Activated CD4-positive, CD25-positive, alpha-beta regulatory T cell (primary cell): ENCODE results near the gene CADM4.
A peak's percentile ranks its signal among the peaks of the same experiment; 100 is the strongest.

Experiments used
- DNase-seq, 4 experiments: peaks; one replicate each; lab custom pipeline; 2025; lab: John Stamatoyannopoulos, UW

CADM4 gene

DNA sequence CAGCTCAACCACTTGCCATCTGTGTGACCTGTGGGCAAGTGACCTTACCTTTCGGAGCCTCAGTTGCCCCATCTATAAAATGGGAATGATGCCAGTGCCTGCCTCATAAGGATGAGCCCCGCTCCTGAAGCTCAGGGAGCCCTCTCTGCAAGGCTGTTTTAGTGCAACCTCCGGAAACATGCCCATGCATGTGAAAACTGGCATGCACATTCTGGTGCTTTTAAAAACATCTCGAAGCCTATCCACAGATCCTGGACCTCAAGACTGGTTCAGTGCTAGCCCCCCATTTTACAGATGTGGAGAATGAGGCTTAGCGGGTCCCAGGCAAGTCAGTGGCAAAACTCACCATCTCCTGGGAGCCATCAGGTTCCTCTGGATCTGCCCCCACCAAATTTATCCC is 5.6 kb downstream of the CADM4 start:
- DNase-seq = no peak

DNA sequence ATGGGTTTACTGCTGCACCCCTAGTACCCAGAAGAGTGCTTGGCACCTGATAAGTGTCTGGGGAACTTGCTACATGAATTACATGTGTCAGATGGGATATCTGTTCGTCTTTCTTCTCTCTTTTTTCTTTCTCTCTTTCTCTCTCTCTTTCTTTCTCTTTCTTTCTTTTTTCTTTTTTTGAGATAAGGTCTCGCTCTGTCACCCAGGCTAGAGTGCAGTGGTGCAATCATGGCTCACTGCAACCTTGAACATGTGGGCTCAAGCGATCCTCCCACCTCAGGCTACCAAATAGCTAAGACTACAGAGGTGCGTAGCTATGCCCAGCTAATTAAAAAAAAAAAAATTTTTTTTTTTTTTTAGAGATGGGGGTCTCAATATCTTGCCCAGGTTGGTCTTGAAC is 6.1 kb downstream of the CADM4 start:
- DNase-seq = no peak

DNA sequence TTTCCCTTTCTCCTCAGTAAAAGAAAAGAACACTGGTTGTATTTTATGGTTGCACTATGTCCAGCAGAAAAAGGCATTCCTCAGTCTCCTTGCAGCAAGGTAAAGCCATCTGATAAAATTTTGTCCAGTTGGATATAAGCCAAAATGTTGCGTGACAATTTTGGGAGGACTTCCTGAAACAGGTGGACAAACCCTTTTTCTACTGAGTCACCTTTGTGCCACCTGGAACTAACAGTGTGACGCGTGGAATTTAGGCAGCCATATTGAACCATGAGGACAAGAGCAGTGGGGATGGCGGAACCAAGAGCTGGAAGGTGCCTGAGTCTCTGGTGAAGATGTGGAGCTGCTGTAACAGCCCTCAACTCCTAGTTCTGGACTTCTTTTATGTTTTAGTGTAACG is 8.2 kb downstream of the CADM4 start:
- DNase-seq = no peak

DNA sequence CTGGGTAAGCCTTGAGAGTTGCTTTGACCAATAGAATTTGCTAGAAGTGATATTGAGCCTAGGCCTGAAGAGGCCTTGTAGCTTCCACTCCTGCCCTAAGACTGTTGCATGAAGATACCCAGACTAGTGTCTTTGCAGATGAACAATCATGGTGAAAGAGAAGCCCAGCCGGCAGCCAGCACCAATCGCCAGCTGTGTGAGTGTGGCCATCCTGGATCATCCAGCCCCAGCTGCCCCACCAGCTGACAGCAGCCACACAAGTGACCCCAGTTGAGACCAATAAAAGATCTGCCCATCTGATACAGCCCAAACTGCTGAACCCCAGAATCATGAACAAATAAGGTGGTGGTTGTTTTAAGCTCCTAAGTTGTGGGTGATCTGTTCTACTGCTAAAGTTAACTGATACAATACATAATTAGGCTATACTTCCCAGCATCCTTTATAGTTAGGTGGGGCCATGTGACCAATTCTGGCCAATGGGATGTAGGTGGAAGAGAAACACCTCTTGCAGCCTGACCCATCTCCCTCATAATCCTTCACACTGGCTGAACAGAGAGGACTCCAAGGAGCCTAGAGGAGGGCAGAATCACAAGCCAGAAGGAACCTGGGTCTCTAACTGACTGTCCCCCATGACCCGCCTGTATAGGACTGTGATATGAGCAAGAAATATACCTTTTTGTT is 10.9 kb downstream of the CADM4 start:
- DNase-seq = no peak

DNA sequence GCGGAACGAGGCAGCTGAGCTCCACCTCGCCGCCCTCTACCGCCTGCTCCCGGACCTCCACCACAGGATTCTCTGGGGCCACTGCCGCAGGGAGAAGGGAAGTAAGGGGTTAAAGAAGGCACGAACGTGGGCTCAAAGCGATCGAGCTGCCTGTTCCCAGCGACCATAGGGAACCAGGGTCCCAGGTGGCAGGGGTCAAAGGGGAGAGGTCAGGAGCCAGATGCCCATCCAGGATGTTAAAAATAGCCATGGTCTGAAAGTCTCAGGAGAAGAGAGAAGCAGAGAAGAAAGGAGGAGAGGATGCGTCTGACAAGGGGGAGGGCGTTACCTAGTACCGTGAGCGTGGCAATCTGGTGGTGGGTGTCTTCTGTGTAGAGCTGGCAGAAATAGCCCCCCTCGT is 12.8 kb downstream of the CADM4 start:
- no peak for DNase-seq

DNA sequence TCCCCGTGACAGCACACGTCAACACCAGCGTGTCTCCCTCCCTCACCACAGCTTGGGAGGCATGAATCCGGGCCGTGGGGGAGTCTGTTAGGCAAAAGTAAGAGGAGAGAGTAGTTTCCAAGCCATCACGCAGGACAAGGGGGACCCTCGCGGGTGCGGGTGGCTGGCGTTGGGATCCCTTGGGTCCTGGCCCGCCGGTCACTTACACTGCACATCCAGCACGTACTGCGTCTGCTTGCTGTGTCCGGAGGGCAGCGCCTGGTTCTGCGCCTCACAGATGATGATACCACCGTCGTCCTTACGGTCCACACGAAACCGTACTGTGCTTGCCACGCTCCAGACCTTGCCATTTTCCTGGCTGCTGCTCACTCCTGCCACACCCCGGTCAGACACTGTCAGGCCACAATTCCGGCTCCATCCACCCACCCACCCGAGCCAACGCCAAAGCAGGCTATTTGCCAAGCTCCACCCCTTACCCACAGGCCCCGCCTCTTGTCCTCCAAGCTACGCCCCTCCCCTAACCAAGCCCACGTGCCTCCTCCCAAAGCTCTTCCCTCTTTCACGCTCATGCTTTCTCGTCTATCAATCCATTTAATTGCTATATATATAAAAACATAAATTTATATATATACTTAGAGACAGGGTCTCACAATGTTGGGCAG is 13.6 kb downstream of the CADM4 start:
- DNase-seq = no peak

DNA sequence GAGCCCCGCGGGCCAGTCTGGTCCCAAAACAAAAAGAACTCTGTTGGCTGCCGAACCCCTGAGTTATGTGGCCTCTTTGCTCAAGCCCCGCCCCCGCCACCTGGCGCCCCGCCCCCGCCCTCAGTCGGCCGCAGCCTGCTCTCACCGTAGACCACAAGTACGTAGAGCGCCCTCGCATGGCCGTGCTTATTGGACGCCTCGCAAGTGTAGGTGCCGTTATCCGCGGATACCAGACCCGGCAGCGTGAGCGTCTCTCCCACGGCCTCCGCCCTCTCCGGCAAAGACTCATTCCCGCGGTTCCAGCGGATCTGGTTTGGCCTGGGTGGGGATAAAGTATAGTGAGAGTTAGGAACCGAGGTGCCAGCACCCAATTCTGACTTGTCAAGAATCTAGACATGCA is 14.7 kb downstream of the CADM4 start:
- DNase-seq = peak; percentile 70 to 78 (median 71)

DNA sequence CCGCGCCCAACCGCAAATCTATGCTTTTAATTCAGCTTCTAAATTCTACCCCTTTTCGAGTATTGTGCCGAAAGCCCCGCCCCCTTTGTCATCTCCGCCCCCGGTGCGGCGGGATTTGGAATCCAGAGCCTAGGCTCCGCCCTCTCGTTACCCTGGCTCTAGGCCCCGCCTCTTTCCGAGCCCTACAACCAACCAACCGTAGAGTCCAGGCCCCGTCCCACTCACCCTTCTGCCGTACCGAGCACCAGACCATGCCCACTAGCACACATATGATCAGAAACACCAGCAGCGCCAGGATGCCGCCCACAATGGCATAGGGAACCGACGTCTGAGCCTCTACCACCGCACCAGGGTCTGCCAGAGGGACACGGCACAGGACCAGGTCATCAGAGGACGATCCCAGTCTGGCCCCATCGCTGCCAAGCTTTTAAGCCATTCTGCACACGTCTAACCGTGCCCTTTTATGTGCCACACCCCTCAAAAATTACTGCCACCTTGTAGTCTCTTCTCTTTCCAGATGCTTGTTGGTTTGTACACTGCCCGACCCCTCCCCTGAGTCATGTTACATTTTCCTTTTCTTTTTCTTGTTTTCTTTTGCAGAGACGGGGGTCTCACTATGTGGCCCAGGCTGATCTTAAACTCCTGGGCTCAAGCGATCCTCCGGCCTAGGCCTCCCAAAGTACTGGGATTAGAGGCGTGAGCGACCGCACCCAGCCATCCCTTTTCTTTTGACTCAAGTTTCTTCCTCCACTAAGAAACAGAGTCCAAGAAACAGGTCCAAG is 15.6 kb downstream of the CADM4 start:
- no peak for DNase-seq

DNA sequence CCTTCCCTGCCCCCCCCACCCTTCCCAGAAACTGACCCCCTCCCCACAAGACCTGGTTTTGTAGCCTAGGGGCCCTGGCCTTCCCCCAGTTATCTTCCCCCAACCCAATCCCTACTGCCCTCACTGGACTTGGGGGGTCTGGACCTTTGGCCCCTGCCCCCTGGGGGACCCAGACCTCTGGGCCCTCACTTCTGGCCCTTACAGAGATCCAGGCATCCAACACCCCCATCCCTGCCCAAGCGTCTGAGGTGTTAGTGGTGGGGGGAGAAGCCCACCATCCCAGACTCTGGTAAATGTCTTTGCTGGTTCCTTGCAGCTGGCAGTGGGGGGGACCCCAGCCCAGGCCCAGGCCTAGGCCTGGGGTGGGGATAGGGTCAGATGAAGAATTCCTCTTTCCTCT is 16.7 kb downstream of the CADM4 start:
- DNase-seq = no peak

DNA sequence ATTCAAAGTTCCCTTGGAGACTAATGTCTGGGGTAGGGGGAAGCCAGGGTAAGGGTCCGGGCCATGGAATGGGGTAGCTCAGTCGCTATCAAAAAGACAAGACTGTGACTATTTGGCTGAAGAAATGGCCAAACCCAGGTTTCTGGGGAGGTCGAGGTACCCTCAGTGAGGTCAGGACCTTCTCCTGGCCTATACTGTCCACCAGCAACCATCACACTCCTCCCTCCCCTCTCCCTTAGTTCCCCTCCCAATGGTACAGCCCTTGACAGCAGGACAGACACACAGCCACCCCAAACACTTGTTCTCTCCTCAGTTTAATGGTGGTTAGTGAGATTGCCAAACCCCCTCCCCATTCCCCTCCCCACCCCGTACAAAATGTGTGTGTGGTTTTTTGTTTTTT is 17.6 kb downstream of the CADM4 start:
- no peak for DNase-seq

DNA sequence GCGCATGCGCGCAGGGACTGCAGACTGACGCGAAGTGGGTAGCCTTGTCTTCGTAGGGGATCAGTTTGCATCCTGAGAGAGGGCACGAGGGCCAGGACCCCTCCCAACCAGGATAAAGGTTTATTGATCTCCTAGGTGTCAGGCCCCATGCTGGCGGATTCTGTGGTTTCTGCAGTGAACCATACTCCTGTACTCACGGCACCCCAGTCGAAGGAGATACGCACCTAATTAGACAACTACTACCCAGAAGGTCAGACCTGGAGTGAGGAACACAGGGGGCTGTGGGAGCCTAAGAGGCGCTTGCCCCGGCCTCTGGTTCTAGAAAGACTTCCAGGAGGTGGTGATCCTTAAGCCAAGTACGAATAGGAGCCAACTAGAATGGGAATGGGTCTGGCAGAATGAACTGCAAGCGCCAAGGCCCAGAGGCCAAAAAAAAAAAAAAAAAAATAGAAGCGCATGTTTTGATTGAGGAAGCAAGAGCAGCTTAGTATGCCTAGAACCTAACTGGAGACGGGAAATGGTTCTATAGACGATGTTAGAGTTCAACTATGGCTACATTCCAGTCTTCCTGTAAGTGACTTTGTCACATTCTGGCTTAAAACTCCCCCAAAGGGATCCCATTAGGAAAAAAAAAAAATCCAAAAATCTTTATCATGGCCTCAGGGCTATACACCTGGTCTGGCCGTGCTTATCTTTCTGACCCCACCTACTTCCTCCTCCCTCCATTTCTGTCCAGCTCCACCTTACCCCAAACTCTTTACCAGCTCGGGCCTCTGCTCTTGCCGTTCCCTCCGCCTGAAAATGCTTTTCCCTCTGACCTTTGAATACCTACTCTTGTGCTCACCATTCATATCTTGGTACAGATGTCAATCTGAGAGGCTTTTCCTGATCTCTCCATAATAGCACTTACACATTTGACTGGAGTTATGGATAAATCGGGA is 19.3 kb downstream of the CADM4 start:
- DNase-seq = no peak

DNA sequence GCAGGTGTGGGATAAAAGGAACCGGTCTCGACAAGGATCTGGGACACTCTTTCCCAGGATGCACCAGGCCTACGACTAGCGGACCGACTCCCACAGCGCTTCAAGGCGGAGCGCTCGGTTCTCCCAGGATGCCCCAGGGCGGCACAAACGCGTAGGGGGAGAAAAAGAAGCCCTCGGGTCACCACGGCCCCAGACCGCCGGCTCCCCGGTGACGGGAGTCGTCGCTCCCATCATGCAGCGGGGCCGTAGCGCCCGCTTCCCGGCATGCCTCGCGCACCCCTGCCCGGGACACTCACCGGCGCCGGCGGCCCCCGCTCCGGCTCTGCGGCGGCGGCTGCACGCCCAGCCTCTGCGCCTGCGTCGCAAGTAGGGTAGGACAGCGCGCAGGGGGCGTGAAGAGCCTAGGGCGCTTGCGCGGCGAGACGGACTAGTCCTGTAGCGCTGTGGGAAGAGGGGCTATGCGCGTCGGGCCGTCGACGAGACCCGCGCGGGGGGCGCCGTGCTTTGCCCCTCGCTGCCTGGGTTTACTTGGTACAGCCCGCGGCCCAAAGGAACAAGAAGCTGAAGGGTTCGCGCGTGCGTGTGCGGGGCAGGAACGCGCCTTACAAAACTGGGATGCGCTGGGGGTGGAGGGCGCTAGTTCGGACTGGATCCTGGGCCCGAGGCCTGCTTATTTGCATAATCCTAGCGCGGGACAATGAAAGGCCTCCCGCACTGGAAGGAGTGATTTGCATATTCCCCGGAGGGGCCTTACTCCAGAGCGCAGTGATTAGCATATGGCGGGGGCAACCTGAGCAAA is 20.2 kb downstream of the CADM4 start, which contains the start of gene ZNF428:
Gene ZNF428 (minus strand): TSS at position 368 of the 799 bp plus-strand sequence. CDS start 5,325 bp downstream, outside the sequence.
- DNase-seq = peak; percentile 64 to 77 (median 70)

DNA sequence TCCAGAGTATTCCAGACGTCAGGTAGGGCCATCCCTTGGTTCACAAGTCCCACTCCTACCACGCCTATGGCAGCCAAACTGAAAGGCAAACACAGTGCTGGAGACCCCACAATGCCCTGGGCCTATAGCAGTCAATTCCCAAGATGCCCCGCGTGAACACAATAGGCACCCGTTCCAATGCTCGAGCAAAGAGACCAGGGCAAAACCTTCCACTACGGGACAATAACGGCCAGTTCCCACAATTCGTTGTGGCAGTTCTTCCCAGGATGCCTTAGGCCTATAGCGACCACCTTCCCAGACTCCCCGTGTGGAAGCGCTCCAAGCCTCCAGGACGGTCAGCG is 20.8 kb downstream of the CADM4 start:
- DNase-seq = peak in 2 of 4 experiments; percentile 36 to 41

DNA sequence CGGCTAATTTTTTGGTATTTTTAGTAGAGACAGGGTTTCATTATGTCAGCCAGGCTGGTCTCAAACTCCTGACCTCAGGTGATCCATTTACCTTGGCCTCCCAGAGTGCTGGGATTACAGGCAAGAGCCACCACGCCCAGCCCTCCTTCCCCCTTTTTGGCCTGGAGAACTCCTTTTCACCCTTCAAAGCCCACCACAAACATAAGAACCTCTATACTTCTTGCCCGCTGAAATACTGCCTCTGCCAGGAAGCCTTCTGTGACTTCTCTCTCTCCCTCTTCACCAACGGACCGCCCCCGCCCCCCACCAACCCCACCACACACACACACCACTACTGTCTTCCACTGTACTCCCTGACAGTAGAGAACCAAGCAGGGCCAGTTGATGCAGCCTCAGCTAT is 22.7 kb downstream of the CADM4 start:
- DNase-seq = no peak

DNA sequence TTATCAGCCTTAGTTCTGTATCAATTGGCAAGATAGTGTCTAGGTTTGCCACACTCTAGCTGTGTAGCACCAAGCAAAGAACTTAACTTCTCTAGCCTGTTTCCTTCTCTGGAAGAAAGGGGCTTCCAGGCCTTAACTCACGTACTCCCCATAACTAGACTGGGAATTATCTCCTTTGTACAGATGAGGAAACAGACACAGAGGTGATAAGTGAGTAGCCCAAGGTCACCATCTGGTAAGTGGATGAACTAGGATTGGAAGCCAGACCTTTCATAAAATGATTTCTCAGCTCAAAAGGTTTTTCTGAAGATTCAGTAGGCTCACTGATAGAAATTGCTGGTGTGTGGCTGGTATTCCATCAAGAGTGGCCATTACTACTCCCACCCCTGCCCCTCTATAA is 23.3 kb downstream of the CADM4 start:
- no peak for DNase-seq

DNA sequence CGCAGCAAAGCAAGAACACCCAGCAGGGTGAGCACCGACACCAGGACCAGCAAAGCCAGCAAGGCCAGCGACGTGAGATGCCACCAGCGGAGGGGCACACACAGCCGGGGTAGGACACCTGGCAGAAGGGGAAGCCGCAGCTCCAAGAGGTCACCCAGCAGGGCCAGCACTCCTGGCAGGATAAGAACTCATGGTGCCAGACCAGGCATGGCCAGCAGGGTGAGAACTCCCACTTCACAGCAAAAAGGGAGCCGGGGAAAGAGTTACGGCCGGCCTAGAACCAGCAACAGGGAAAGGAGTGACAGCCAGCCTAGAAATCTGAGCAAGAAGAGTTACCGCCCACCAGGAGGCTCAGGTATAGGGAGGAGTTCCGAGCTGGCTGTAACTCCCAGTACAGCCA is 27.3 kb downstream of the CADM4 start:
- DNase-seq = no peak

DNA sequence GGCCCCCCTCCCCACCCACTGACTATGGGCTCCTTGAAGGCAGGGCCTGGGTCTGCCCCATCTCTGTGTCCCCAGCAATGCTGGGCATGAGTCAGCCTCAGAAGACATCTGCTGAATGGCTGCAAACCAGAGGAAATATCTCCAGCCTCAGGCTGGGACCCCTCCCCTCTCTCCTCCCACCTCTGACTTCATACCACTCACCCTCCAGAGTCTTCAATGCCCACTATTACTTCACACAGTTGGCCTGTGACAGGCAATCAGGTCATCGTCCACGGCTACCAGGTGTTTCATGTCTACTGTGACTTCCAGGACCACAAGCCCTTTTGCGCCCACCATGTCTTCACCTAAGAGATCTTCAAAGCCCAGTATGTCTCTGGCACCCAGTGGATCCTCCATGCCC is 27.9 kb downstream of the CADM4 start, which contains the start of gene SRRM5:
Gene SRRM5 (plus strand): TSS at position 301 of the 400 bp plus-strand sequence. CDS start 34 bp downstream, at position 335.
- DNase-seq = no peak

DNA sequence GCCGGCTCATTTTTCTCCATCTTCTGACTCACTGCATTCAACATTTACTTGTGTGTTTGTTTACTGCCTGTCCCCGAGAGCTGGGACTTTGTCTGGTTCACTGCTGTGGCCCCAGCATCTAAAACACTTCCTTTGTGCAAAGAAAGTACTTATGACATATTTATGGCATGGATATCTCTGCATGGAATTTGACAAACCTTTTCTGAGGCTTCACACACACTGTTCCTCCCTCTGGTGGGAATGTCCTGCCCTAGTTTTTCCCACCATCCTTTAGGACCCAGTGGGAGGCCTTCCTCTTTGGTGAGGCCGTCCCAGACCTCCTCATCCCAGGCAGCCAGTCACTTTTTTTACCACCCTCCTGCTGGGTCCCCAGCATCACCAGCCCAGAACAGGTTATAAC is 29.2 kb downstream of the CADM4 start:
- no peak for DNase-seq

DNA sequence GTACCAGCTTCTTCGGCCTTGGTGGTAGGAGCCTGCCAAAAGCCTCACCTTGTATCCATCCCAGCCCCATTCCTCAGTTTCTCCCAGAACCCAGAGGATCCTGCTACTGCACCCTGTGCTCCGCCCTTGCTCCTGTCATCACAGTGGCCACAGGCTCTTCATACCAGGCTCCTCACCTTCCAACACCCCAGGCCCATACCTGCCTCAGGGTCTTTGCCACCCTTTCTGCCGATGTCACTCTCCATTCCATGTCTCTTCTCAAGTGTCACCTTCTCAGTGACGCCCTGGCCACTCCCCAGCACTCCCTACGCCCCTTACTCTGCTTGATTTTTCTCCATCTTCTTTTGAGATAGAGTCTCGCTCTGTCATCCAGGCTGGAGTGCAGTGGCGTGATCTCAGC is 29.8 kb downstream of the CADM4 start:
- DNase-seq = no peak

DNA sequence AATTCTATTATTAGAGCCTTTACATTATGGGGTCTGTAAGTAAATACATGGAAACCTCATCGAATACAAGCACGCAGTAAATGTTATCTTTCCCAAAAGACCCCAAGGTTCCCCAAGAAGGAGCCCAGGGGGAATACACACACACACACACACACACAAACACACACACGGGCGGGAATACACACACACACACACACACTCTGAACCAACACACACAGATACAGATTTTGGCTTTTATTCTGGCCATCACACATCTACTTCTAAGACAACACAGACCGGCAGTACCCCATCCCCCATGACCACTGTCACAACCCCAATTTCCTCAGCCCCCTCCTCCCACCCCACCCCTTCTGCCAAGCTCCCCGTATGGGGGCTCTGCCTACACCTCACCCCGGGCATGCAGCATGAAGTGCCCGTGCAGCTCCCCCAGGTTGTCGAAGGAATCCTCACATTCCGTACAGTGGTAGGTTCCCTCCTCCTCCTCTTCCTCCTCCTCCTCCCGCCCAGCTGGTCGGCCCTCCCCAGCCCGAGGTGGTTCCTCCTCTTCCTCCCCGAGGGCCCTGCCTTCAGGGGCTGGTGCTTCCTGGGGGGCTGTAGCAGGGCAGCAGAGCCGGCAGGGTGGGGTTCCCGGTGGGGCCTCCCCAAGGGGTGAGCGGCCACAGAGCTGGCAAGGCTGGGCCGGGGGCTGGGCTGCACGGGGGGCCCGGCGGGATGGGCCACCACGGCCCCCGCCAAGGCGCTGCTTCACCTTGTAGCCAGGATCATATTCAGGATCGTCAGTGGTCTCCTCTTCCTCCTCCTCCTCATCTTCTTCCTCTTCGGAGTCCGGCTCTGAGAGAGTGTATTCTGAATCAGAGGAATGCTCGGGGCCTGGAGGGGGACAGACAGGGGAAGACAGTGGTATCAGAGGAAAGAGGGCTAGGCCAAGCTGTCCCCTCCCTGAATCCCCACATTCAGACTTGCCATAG is 32.1 kb downstream of the CADM4 start:
- no peak for DNase-seq
